Uterus (tissue), 2 donors: ENCODE measurements around the gene ASB8.

ENCODE experiments used
- POLR2A ChIP-seq, 2 donors: fragments of 450-650 bp; IDR thresholded peaks; one replicate each; pipeline ENCODE4 v1.6.1; 2016; ENCODE audit warnings: antibody characterized with exemption in 2 of 2, mild to moderate bottlenecking in 1 of 2, moderate library complexity in 1 of 2
- TF ChIP-seq, protein P1 (sequence below), 4 experiments: fragments of 200-600 bp in 2 of 4; fragments of 450-650 bp in 2 of 4; sonication (generic) in 2 of 4; IDR thresholded peaks; one replicate each; pipeline ENCODE4 v1.5.1; 2016 to 2019; ENCODE audit warnings: antibody characterized with exemption in 4 of 4, mild to moderate bottlenecking in 2 of 4, moderate library complexity in 1 of 4

DNA sequence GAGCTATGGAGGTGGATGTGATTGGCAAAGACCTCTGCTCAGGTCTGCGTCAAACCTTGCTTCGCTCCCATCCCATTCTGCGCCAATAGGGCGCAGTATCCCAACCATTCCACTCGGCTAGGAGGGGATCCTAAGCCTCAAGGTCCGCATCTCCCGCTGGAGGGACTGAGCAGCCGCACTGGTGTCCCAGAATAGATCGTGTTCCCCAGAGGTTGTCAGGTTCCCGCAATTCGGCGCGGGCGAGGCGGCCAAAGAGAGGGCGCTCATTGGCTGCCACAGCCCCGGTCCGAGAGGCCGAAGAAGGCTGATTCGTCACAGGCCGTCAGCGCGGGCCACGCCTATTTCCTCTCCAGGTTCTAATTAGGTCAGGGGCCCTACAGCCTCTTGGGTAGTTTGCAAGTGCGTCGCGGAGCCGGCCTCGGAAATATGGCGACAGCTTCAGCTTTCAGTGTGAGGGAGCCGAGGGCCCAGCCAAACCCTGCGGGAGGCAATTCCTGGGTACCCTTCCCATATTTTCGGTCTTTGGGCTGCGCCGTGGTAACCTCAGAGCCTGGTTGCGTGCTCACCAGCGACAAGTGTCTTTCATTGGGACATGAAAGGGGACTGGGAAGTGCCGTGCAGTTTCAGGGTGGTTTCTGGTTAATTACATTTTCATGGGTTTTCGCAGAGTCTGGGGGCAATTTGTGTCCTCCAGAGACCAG lies 40.8 kb upstream of the ASB8 start:
- TF ChIP-seq, protein P1, sequence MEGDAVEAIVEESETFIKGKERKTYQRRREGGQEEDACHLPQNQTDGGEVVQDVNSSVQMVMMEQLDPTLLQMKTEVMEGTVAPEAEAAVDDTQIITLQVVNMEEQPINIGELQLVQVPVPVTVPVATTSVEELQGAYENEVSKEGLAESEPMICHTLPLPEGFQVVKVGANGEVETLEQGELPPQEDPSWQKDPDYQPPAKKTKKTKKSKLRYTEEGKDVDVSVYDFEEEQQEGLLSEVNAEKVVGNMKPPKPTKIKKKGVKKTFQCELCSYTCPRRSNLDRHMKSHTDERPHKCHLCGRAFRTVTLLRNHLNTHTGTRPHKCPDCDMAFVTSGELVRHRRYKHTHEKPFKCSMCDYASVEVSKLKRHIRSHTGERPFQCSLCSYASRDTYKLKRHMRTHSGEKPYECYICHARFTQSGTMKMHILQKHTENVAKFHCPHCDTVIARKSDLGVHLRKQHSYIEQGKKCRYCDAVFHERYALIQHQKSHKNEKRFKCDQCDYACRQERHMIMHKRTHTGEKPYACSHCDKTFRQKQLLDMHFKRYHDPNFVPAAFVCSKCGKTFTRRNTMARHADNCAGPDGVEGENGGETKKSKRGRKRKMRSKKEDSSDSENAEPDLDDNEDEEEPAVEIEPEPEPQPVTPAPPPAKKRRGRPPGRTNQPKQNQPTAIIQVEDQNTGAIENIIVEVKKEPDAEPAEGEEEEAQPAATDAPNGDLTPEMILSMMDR (IDR thresholded peaks at IDR 0.05), result peak in 1 of 4 experiments; percentile 30
- TF ChIP-seq POLR2A (IDR thresholded peaks at IDR 0.05), result peak; percentile 87 to 97
